ENCODE results near the gene PPP4R2.
A peak's percentile ranks its signal among the peaks of the same experiment; 100 is the strongest.

The PPP4R2 gene

DNA sequence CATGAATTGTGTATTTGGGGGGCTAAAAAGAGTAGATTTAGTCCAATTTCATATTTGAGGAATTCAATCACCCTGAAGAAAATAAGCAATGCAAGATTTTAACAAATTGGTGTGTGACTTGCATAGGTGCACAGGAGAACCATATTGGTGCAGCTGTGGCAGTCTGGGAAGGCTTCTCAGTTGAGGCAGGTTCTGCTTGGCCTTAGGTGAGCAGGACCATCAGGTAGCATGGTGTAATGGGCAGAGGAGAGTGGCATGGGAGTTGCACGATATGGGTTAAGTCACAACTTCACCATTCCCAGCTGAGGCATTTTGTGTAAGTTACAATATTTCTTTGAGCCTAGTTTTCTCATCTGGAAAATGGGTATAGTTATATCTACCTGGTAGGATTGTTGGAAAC, 75.3 kb downstream of the PPP4R2 start:
- no peak for DNase-seq

DNA sequence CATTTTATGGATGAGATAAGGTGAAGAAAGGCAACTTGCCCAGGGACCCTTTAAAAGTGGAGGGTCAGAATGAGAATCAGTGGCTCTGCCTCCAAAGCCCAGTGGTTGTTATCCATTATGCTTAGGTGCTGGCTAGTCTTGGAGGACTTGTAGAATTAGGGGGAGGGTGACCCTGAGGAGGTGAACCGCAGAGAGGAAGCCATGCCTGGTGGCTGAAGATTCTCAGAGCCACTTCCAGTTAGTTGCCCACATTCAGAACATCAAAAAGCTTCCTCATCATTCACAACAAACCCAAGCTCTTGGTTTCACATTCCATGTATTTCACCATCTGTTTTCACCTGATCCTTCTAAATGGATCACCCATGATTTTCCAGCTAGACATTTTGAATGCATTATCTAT, 76.0 kb downstream of the PPP4R2 start:
- DNase-seq = no peak

DNA sequence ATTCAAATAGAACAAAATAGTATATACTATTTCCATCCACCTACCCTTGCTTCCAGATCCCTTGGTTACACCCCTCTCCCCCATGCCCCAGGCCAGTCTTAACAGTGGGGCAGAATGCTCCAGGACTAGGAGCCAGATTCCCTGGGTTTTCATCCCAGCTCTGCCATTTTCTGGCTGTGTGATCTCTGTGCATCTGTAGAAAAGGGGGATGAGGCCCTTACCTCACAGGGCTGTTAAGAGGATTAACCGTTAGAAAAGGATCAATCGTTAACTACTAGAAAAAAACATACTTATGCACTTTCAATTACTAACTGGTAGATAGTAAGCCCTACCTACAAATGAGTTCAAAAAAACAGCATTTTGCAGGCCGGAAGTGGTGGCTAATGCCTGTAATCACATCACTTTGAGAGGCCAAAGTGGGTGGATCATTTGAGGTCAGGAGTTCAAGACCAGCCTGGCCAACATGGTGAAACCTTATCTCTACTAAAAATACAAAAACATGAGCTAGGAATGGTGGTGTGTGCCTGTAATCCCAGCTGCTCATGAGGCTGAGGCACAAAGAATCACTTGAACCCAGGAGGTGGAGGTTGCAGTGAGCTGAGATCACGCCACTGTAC, 76.6 kb downstream of the PPP4R2 start:
- no peak for DNase-seq

DNA sequence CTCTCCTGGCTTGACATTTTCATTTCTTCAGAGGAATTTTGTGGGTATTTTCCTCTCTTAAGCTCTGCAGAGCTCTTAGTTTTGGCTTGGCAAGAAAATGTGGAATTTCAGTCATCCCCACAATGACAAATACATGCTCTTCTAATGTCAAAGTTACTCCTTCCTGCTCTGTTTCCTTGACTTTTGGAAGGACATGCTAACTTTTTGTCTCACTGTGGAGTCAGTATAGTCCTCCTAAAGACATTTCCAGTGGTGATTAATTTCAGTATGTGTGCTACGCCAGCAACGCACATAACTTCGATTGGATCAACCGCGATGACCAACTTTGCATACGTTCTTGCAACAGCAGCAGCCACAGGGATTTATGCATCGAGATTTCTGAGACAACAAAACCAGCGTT, 78.2 kb downstream of the PPP4R2 start:
- DNase-seq = no peak

DNA sequence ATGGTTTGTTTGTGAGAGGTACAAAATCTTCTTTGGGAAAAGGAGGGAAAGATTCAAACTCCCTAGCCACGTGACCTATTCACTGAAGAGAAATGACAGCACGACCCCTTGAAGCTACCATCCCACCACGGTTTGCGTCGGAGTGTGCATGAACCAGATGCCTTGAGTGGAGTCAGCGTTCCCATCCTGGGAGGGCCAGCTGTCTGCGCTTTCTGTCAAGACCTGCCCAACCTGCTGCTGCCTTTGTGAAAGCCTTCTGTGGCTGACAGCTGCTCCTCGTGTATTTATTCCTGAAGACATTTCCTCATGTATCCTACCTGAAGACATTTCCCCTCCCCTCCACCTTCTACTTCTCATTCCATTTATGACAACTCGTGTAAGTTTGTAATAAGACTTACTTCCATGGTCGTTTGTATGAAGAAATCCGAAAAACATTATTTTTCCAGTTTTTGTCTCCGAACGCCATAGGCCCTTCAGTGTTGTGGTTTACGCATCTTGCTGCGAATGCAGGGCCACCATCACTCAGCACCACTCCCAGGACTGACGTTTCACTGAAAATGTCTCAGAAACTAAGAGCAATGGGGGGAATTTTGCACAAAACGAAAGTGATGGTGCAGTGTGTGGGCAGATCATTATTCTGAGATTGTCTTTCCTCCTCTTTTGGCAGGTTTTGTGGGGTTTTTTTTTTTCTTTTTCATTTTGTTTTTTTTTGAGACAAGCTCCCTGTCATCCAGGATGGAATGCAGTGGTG, 83.8 kb downstream of the PPP4R2 start:
- no peak for DNase-seq

DNA sequence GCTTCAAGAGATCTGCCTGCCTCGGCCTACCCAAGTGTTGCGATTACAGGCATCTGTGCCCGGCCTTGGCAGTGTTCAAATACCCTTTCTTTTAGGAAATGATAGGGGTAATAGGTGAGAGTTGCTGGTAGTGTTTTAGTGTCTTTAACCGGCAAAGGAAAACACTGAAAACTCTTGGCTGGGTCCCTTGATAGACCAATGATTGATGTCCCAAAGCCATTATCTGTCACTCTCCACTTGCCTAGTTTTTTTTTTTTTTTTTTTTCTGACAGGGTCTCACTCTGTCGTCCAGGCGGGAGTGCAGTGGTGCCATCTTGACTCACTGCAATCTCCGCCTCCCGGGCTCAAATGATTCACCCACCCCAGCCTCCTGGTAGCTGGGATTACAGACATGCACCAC, 84.5 kb downstream of the PPP4R2 start:
- DNase-seq = no peak

DNA sequence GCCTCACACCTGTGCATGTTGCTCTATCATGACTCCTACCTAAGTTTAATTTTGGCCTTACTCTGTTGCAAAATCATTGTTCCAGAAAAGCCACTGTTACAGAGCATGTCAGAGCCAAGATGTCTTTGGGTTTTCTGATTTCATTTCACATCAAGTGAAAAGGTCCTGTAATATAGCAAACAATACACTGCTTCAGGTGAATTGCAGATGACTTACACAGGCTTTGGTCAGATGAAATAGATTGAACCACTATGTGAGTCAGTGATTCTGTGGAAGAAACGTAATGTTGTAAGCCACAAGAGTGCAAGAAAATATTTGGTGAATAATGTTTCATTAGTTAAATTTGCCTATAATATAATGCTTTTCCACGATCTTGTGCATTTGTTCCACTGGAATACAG, 87.6 kb downstream of the PPP4R2 start:
- no peak for DNase-seq

DNA sequence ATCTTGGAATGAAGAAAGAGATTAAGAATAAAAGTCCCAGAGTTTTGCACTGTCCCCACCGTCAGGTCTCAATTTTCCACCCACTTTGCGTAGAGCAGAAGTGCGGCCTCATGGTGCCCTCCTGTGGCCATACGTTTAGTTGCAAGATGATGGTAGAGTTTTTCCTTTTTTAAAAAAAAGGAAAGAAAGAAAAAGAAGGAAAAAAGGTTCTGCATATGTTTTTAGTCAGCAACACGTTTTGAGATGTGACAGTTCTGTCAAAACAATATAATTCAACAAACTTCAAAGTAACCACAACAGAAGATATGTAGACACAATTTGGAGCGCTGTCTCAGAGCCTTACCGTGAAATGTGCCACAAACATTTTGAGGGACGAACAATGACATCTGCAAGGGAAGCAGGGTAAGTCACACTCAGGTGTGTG, 89.5 kb downstream of the PPP4R2 start:
- DNase-seq = peak; percentile 6

DNA sequence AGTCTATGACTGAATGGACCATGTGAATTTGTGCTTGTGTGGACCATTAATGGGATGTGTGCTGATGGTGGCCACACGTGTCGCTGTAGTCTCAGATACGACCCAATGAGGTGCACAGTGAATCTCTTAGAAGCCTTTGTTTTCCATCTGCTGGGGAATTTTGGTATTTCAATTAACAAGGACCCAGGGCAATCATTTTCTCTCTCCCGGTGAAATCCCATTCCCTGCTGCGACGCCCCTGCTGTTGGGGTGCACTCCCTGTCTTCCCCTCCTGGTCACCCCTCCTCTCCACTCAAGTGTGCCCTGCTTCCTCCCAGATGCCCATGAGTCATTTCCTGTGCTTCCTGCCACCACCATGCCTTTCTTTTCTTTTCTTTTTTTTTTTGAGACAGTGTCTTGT, 97.5 kb downstream of the PPP4R2 start:
- DNase-seq = no peak

DNA sequence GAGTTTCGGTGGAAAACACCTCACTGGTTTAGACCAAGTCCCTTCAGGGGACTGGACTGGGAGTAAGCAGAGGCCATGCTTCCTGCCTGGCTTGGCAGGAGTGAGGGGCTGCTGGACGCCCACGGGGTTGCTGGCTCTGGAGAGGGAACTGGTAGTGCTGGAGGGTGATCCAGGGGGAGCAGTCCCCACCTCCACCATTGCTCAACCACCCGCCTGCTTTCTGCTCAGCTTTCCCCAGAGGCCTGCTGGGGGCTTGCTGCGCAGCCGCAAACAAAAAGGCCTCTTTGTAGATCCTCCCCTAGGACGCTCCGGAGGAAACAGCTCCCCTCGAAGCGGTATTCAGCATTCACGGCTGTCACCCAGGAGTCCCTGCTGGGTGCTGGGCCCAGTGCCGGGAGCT, 98.3 kb downstream of the PPP4R2 start:
- DNase-seq = no peak

DNA sequence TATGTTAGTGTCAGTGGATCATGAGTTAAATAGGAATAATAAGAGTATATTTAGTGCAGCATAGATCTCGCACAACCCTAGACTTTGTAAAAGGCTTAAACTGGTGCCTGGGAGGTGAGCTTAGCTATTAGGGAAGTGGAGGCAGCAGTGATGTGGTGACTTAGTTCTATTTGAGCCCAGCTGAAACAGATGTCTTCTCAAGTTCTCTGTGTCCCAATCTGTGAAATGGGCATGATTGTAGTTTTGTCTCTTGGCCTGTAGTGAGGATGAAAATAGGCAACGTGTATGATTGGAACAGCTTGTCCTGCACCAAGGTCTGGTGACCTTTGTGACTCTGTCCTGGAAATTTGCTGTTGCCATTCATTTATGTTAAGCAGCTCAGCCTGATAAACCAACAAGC, 99.6 kb downstream of the PPP4R2 start:
- no peak for DNase-seq

DNA sequence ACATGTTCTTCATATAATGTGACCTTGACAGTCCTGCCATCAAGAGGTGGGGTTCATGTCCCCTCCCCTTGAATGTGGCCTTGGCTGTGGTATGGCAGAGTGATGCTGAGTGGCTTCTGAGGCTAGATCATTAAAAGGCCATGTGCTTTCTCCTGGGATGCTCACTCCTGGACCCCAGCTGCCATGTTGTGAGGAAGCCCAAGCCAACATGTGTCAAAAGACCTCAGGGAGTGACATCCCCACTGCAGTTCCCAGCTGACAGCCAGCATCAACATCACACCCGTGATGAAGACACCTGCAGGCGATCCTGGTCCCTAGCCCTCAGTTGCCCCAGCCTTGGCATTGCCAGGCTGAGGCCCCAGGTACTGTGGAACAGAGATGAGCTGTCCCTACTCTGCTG, 101.4 kb downstream of the PPP4R2 start:
- no peak for DNase-seq

DNA sequence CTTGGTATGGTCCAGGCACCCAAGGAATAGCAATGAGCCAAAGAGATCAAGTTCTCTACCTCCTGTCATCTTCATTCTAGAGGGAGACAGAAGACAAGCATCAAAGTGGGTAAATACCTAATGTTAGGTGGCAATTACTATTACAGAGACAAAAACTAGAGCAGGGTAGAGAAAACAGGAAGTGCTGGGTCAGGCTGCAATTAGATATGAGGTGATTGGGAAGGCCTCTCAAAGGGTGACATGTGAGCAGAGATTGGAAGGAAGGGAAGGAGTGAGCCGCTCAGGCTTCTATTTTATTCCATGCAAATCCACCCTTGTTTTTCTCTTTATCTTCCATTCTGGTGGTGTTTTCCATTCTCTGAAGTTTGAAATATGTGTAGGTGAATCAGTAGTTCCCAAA, 102.3 kb downstream of the PPP4R2 start:
- no peak for DNase-seq

DNA sequence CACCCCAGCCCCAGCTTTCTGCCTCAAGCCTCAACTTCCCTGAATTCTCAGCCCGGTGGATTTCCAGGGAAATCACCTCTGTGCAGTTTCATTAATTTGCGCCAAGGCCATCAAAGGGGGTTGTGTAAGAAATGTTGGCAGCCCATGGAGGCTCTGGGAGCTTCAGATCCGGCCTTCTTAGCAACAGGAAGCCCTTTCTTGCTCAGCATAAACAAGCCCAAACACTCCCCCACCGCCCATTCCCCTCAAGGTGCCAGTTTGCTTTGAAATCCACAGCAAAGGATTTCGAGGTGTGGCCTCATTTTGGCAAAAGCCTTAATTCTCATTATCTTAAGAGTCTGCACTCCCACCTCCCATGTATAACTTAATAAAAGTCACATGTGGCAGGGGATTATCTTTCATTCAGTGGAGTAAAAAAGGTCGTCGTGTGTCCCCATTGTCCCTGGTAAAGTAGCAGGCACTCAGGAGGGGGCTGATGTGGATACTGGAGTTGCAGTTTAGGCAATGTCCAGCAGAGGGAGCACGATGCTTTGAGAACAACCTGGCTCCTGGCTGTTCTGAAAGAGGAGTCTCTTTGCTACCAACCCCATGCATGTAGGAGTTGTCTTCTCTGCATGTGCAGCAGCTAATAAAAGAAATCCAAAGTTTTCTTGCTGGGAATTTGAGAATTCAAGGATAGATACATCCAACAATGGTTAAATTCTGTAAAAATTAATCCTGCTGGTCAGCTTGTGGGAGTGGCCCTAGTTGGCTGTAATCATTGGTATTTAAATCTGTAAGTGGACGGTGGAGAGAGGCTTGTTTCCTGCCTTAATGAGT, 104.3 kb downstream of the PPP4R2 start:
- peak; percentile 58 for DNase-seq

DNA sequence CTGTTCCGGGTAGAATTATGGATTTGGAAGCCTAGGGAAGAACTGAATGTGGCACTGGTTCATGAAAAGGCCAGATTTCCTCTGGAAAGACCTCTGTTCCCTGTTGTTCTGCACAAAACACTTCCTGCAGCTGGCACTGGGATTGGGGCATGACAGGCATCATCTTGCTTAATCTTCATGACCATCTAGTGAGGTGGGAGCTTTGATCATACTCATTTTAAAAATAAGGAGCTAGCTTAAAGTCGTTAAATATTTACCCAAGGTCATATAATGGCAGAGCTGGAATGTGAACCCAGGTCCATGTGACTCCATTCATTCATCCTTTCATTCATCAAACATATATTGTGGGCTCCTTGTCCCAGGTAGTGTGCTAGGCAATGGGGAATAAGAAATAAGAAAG, 105.3 kb downstream of the PPP4R2 start:
- DNase-seq = no peak

DNA sequence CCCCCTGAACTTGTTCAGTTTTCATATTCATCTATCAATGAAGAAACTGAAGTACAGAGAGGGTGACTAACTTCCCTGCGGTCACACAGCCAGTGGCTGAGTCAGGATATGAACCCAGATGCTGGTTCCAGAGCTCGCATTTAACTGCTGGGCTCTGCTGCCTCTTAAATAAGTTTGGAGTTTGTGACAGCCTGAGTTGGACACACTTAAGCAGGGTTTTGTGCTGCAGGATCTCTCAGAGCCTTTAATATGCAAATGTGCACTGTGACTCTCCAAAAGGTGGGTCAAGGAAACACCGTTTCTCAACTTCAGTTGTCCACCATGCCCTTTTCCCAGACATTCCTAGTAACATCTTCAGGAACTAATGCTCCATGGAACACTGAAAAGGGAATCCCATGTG, 110.6 kb downstream of the PPP4R2 start:
- no peak for DNase-seq

DNA sequence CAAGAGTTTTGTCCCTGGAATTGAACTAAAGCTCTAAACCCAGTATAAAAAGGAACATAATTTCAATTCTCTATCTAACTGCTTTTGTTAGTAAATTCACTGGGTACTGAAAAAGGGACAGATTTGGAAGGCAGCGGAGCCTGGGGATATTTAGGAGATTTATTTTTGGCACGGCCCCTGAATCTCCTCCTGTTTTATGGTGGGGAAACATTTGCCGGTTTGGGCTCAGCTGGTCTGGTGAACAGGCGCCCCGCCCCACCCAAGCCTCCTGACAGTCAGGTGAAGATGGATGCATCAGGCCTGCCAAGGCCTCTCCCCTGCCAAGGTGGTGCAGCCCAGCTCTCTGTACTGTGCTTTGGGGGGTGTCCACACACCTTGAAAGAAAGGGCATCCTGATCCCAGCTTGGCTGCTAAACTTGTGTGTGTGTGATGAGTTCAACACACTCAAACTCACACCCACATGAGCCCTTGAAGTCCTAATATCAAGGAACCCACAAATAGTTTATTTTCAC, 111.1 kb downstream of the PPP4R2 start:
- no peak for DNase-seq

DNA sequence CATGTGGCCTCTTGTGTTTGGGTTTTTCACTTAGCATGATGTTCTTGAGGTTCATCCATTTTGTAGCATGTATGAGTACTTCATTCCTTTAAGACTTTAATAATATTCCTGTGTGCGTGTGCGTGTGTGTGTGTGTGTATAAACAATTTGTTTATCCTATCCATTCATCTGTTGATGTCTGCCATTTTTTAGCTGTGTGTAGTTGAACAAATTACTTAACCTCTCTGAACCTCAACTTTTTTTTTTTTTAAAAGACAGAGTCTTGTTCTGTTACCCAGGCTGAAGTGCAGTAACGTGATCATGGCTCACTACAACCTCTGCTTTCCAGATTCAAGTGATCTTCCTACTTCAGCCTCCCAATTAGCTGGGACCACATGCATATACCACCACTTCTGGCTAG, 112.1 kb downstream of the PPP4R2 start:
- no peak for DNase-seq

DNA sequence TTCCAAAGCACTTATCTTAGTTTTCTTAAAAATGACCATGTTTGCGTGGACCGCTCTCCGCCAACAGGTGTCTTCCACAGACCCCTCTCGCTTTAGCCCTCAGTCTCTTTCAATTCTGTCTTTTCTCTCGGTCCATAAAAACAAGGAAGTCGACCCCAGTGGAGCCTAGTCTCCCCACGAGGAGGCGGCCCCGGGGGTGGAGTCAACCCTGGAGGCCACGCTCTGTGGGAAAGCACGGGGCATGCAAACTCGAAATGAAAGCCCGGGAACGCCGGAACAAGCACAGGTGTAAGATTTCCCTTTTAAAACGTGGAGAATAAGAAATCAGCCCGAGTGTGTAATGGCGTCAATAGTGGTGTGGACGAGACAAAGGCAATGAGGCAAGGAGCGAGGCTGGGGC, 113.9 kb downstream of the PPP4R2 start:
- DNase-seq = no peak

DNA sequence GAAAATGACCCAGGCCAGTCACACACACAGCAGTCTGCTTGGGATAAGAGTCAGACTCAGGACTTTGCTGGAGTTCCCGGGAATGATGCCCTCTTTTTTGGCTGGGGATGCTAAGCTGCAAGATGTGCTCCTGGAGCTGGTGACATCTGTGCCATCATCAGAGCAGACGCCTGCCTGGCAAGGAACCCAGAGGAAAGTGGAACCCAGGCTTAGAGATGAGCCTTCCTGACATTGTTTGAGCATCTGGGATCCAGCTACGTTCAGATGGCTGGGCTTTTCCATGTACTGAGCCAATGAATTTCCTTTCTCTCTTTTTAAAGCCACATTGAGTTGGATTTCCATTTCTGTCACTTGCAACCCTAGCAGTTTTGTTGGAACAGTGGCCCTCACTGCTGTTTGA, 118.1 kb downstream of the PPP4R2 start:
- no peak for DNase-seq

DNA sequence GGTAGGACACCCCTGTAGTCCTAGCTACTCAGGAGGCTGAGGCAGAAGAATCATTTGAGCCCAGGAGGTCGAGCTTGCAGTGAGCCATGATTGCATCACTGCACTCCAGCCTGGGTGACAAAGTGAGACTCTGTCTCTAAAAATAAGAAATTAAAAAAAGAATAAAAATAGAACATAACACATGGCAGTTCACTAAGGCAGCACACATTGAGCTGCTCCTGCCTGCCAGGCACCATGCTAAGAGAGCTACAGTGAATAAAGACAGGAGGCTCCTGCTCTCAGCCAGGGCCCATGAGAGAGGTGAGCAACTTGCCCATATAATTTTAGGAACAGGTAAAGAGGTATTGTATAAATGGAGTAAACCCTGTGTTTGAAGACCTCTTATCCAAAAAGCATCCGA, 119.2 kb downstream of the PPP4R2 start:
- no peak for DNase-seq

Data from NCI-H510A treated with DMSO at 0.1 percent for 48 hours (cell line).